ENCODE measurements around the gene CES2. TPM values are rescaled to one million over a fixed set of nuclear protein-coding genes. Genes with fewer than 3 reads are reported as not detected.
"Not testable (repeated sequence)": the region's sequence is repeated elsewhere in the genome, so short reads cannot be mapped to it uniquely, and the experiment has no call there.

CES2 gene
- total RNA-seq, 5 donors from 2014 or later (not counting 1 experiment from before 2014, with no cell fraction given), result 35.3 to 56.5 (median 50.2) TPM

DNA sequence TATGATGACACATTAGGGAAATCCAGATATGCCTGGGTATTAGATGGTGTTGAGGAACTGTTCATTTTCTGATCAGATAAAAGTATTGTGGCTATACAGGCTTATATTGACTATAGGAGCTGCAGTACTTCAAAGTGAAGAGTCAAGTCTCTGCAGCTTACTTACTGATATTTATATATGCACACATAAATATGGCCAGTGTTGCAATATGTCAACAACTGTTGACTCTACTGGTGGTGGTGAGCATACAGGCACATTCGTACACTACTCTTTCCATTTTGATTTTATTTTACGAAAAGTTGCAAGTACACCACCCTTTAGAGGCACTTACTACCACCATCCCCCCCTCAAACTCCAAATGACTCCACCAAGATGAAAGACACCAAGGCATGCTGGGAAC lies 3.7 kb upstream of the CES2 start:
- Histone ChIP-seq H3K9me3 (no peaks in the 10 kb centered on the region), H3K4me1 (ENCODE audit: control insufficient read depth in 1 of 2, extremely low read depth in 1 of 2, insufficient read depth in 2 of 2, low read length in 2 of 2) (peaks cover 7 to 41% of the 10 kb centered on the region in 2 experiments), H3K36me3 (ENCODE audit: control insufficient read depth in 2 of 2, extremely low read depth in 1 of 2, insufficient read depth in 1 of 2, low read length in 1 of 2) (peaks cover 3 to 14% of the 10 kb centered on the region in 2 donors), H3K27me3 (replicated peaks in 1 of 2; ENCODE audit: control insufficient read depth in 2 of 2, extremely low read depth in 1 of 2, insufficient read depth in 2 of 2, low read length in 1 of 2) (peaks cover 0 to 4% of the 10 kb centered on the region in 2 experiments), H3K27ac (ENCODE audit: low read length) (no peak overlapping the region), H3K4me3 (ENCODE audit: control insufficient read depth in 1 of 2, extremely low read depth in 1 of 2, low read length in 1 of 2) (no peak overlapping the region)
- DNase-seq, result no peak
- H3K4me3 Mint-ChIP-seq, result peak overlapping the region; percentile 96 to 98 (median 97)
- H3K9me3 Mint-ChIP-seq, result no peaks in the 10 kb centered on the region
- H3K4me1 Mint-ChIP-seq, result peaks cover 44 to 52% (median 49%) of the 10 kb centered on the region in 3 donors
- H3K36me3 Mint-ChIP-seq, result peaks cover 13% of the 10 kb centered on the region
- no CpG with 5 or more reads among the region's 2 CpGs for WGBS (ENCODE audit: insufficient coverage)
- peak overlapping the region in 1 of 2 donors; percentile 58 for H3K27ac Mint-ChIP-seq
- H3K27me3 Mint-ChIP-seq, result no peaks in the 10 kb centered on the region
- ChIA-PET CTCF (interaction anchor here in 1 of 2 donors (0.5 kb wide), 1 partner anchor 50 kb away, joined by 3 read pairs; no protein-coding TSS in a partner anchor), POLR2A (interaction anchor here in 1 of 2 donors (0.5 kb wide), 1 partner anchor 104 kb away, joined by 7 read pairs; no protein-coding TSS in a partner anchor)
- no peak for ATAC-seq (replicated peaks in 1 of 4)

DNA sequence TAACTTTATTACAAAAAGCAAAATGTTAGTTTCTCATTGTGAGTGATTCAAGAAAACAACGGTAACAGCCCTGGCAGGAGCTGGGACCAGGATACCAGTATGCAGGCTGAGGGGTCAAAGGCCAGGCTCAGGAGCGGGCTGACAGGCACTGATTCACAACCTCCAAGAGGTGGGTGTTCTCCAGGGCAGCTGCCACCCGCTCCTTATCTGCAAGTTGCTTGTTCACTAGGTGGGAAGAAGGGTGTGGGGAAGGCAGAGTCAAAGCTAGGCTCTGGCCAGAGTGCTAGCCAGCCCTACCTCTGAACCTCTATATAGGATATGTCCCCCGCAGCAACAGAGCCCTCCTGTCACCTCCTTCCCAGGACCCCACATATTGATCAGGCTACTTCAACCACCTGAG lies 3.2 kb upstream of the CES2 start:
- peaks cover 3 to 14% of the 10 kb centered on the region in 2 donors for H3K36me3 ChIP-seq (ENCODE audit: control insufficient read depth in 2 of 2, extremely low read depth in 1 of 2, insufficient read depth in 1 of 2, low read length in 1 of 2)
- Mint-ChIP-seq H3K27me3 (no peaks in the 10 kb centered on the region), H3K9me3 (no peaks in the 10 kb centered on the region), H3K4me1 (peaks cover 48 to 54% (median 53%) of the 10 kb centered on the region in 3 donors), H3K36me3 (peaks cover 13% of the 10 kb centered on the region), H3K4me3 (peak overlapping the region; percentile 96 to 98 (median 97)), H3K27ac (peak overlapping the region; percentile 92 to 96)
- POLR2A ChIA-PET, result no interaction called here
- H3K27ac ChIP-seq (ENCODE audit: low read length), result no peak overlapping the region
- H3K27me3 ChIP-seq (replicated peaks in 1 of 2; ENCODE audit: control insufficient read depth in 2 of 2, extremely low read depth in 1 of 2, insufficient read depth in 2 of 2, low read length in 1 of 2), result no peaks in the 10 kb centered on the region
- peaks cover 7 to 41% of the 10 kb centered on the region in 2 experiments for H3K4me1 ChIP-seq (ENCODE audit: control insufficient read depth in 1 of 2, extremely low read depth in 1 of 2, insufficient read depth in 2 of 2, low read length in 2 of 2)
- H3K9me3 ChIP-seq, result no peaks in the 10 kb centered on the region
- no peak for ATAC-seq (replicated peaks in 1 of 4)
- 88% methylated on average over 2 of the region's 4 CpGs for WGBS (ENCODE audit: insufficient coverage)
- CTCF ChIA-PET, result no interaction called here
- no peak overlapping the region for H3K4me3 ChIP-seq (ENCODE audit: control insufficient read depth in 1 of 2, extremely low read depth in 1 of 2, low read length in 1 of 2)
- DNase-seq, result no peak

DNA sequence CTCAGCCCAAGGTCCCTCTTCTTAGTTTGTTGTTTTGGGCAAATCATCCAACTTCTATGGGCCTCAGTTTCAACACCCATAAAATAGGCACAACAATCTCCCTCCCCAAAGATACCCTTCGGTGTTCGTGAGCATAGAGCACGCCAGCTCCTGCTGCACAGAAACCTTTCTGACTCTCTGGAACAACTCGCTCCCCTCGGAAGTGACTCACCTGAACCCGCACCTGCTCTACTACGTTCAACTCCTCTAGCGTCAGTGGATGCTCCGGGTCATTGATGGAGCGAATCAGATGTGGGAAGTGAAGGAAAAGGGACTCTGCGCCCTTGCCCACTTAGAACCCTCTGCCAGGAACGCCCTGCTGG lies 1.6 kb upstream of the CES2 start:
- Mint-ChIP-seq H3K4me3 (peak overlapping the region; percentile 96 to 98 (median 97)), H3K36me3 (peaks cover 20% of the 10 kb centered on the region), H3K27ac (peak overlapping the region; percentile 92 to 96), H3K9me3 (no peaks in the 10 kb centered on the region), H3K27me3 (no peaks in the 10 kb centered on the region), H3K4me1 (peaks cover 54 to 63% (median 54%) of the 10 kb centered on the region in 3 donors)
- ChIA-PET POLR2A (interaction anchor here in 1 of 2 donors (0.5 kb wide), 1 partner anchor 65 kb away, joined by 4 read pairs; no protein-coding TSS in a partner anchor), CTCF (interaction anchor here in 1 of 2 donors (0.6 kb wide), 1 partner anchor 41 kb away, joined by 3 read pairs; no protein-coding TSS in a partner anchor)
- Histone ChIP-seq H3K4me1 (ENCODE audit: control insufficient read depth in 1 of 2, extremely low read depth in 1 of 2, insufficient read depth in 2 of 2, low read length in 2 of 2) (peaks cover 7 to 52% of the 10 kb centered on the region in 2 experiments), H3K36me3 (ENCODE audit: control insufficient read depth in 2 of 2, extremely low read depth in 1 of 2, insufficient read depth in 1 of 2, low read length in 1 of 2) (peaks cover 3 to 26% of the 10 kb centered on the region in 2 donors), H3K27me3 (replicated peaks in 1 of 2; ENCODE audit: control insufficient read depth in 2 of 2, extremely low read depth in 1 of 2, insufficient read depth in 2 of 2, low read length in 1 of 2) (no peaks in the 10 kb centered on the region), H3K9me3 (no peaks in the 10 kb centered on the region), H3K4me3 (ENCODE audit: control insufficient read depth in 1 of 2, extremely low read depth in 1 of 2, low read length in 1 of 2) (peak overlapping the region; percentile 72 to 99), H3K27ac (ENCODE audit: low read length) (peak overlapping the region; percentile 82)
- DNase-seq (no peak), ATAC-seq (replicated peaks in 1 of 4) (peak in 3 of 4 experiments; percentile 56 to 61 (median 60))
- 0% methylated on average over 2 of the region's 12 CpGs for WGBS (ENCODE audit: insufficient coverage)

DNA sequence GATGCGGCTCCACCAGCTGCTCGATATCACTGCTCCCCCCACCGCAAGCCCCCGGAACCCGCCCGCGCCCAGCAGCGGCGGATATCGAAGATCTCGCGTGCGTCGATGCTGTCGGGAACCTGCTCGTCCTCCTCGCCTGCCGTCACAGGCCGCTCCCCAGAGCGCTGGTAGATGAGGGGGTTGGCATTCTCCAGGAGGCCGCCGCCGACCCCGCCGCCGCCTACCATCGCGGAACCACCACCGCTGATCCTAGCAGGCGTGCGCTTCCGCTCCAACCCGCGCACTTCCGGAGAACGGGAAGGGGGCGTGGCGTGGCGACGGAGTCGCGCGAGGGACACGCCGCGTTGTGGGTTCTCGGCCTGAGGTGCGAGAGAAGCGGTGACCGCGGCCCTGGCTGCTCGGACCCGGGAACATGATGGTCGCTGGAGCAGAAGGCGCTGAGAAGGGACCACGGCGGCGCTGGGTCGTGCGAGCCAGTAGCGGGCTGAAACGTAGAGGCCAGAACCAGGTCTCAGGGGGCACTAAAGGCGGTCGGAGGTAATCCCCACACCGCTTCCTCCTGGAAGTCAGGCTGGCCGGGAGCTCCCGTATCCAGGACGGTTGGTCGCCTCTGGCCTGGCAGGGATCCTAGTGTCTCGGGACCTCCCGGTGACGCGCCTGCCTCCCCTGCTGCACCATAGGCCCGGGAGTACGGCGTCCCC lies 1.0 kb upstream of the CES2 start, which contains the start of gene CIAO2B:
CIAO2B (minus strand) TSS at position 265 of the 701 bp plus-strand sequence; CDS start at position 227, 38 bp downstream.
- H3K9me3 Mint-ChIP-seq, result no peaks in the 10 kb centered on the region
- peak within 1 kb of the TSS; percentile 96 to 98 (median 97) for H3K4me3 Mint-ChIP-seq
- peak; percentile 80 to 93 (median 87) for DNase-seq
- peak; percentile 86 to 95 (median 86) for ATAC-seq (replicated peaks in 1 of 4)
- ChIA-PET CTCF (no interaction called here), POLR2A (interaction anchor here (0.5 kb wide), 2 partner anchors 47 to 66 kb away, joined by 3 to 4 read pairs; no protein-coding TSS in a partner anchor)
- Histone ChIP-seq H3K9me3 (no peaks in the 10 kb centered on the region), H3K27me3 (replicated peaks in 1 of 2; ENCODE audit: control insufficient read depth in 2 of 2, extremely low read depth in 1 of 2, insufficient read depth in 2 of 2, low read length in 1 of 2) (no peaks in the 10 kb centered on the region), H3K36me3 (ENCODE audit: control insufficient read depth in 2 of 2, extremely low read depth in 1 of 2, insufficient read depth in 1 of 2, low read length in 1 of 2) (peaks cover 3 to 31% of the 10 kb centered on the region in 2 donors), H3K4me3 (ENCODE audit: control insufficient read depth in 1 of 2, extremely low read depth in 1 of 2, low read length in 1 of 2) (peak within 1 kb of the TSS; percentile 72 to 99), H3K4me1 (ENCODE audit: control insufficient read depth in 1 of 2, extremely low read depth in 1 of 2, insufficient read depth in 2 of 2, low read length in 2 of 2) (peaks cover 7 to 52% of the 10 kb centered on the region in 2 experiments), H3K27ac (ENCODE audit: low read length) (peak within 1 kb of the TSS; percentile 82)
- H3K27me3 Mint-ChIP-seq, result no peaks in the 10 kb centered on the region
- peaks cover 20% of the 10 kb centered on the region for H3K36me3 Mint-ChIP-seq
- peak within 1 kb of the TSS; percentile 92 to 96 for H3K27ac Mint-ChIP-seq
- peaks cover 54 to 64% (median 54%) of the 10 kb centered on the region in 3 donors for H3K4me1 Mint-ChIP-seq
- WGBS (ENCODE audit: insufficient coverage), result under 1% methylated on average over 67 of the region's 76 CpGs

DNA sequence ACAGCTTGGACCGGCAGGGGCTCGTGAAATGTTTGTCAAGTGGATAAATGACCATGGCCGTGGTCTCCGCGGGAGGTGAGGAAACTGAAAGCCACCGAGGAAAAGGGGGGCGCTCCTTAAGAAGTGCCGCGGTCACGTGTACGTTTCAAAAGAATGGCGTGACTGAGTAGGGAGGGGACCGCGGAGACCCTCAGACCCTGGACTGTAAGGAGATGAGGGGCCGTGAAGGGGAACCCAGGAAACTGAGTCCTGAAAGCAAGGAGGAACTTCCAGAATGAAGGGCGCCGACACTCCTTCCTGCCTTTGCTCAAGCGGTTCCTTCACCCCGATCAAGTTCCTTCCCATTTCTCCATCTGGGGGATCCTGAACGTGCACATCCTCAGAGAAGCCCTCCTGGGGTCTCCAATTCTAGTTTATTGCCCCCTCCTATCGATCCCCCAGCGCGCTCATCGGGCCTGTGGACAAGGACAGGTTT lies 440 bp upstream of the CES2 start:
- not testable (repeated sequence) for ATAC-seq (replicated peaks in 1 of 4)
- peaks cover 20% of the 10 kb centered on the region for H3K36me3 Mint-ChIP-seq

DNA sequence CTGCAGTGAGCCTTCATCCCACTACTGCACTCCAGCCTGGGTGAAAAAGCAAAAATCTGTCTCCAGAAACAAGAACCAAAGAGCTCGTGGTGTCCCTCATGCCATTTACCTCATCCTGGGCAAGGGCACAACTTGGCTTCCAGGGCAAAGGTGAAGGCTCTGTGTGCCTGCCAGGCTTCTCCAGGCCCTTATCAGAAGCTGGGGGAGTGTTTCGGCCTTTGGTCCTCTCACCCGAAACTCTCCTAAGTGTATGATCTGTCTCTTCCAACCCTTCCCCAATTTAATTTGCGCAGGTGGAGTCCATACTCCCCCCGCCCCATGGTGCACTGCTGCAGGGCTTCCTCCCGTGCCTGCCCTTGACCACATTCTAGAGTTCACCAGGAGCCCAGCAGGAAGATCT lies 1.1 kb downstream of the CES2 start:
- 90% methylated on average over 6 of the region's 6 CpGs for WGBS (ENCODE audit: insufficient coverage)
- no peak for ATAC-seq (replicated peaks in 1 of 4)
- no peak for DNase-seq
- Histone ChIP-seq H3K27ac (ENCODE audit: low read length) (no peak overlapping the region), H3K4me3 (ENCODE audit: control insufficient read depth in 1 of 2, extremely low read depth in 1 of 2, low read length in 1 of 2) (no peak overlapping the region), H3K36me3 (ENCODE audit: control insufficient read depth in 2 of 2, extremely low read depth in 1 of 2, insufficient read depth in 1 of 2, low read length in 1 of 2) (peaks cover 13 to 43% of the 10 kb centered on the region in 2 donors), H3K27me3 (replicated peaks in 1 of 2; ENCODE audit: control insufficient read depth in 2 of 2, extremely low read depth in 1 of 2, insufficient read depth in 2 of 2, low read length in 1 of 2) (no peaks in the 10 kb centered on the region), H3K4me1 (ENCODE audit: control insufficient read depth in 1 of 2, extremely low read depth in 1 of 2, insufficient read depth in 2 of 2, low read length in 2 of 2) (peaks cover 7 to 52% of the 10 kb centered on the region in 2 experiments), H3K9me3 (no peaks in the 10 kb centered on the region)
- peaks cover 54 to 64% (median 54%) of the 10 kb centered on the region in 3 donors for H3K4me1 Mint-ChIP-seq
- ChIA-PET POLR2A (no interaction called here), CTCF (no interaction called here)
- peaks cover 25% of the 10 kb centered on the region for H3K36me3 Mint-ChIP-seq
- H3K27ac Mint-ChIP-seq, result peak overlapping the region; percentile 52 to 83
- H3K4me3 Mint-ChIP-seq, result peak overlapping the region; percentile 96 to 98 (median 97)
- no peaks in the 10 kb centered on the region for H3K27me3 Mint-ChIP-seq
- H3K9me3 Mint-ChIP-seq, result no peaks in the 10 kb centered on the region

More for the DNA sequence above, 440 bp upstream of the CES2 start:
- Histone ChIP-seq H3K36me3 (ENCODE audit: control insufficient read depth in 2 of 2, extremely low read depth in 1 of 2, insufficient read depth in 1 of 2, low read length in 1 of 2) (peaks cover 3 to 37% of the 10 kb centered on the region in 2 donors), H3K4me3 (ENCODE audit: control insufficient read depth in 1 of 2, extremely low read depth in 1 of 2, low read length in 1 of 2) (peak overlapping the region; percentile 72 to 99), H3K27ac (ENCODE audit: low read length) (peak overlapping the region; percentile 82), H3K4me1 (ENCODE audit: control insufficient read depth in 1 of 2, extremely low read depth in 1 of 2, insufficient read depth in 2 of 2, low read length in 2 of 2) (peaks cover 7 to 52% of the 10 kb centered on the region in 2 experiments)
- peaks cover 54 to 64% (median 54%) of the 10 kb centered on the region in 3 donors for H3K4me1 Mint-ChIP-seq
- H3K27me3 Mint-ChIP-seq; H3K9me3 Mint-ChIP-seq; H3K27me3 ChIP-seq (replicated peaks in 1 of 2; ENCODE audit: control insufficient read depth in 2 of 2, extremely low read depth in 1 of 2, insufficient read depth in 2 of 2, low read length in 1 of 2); DNase-seq; CTCF ChIA-PET; H3K9me3 ChIP-seq: not testable (repeated sequence)
- H3K27ac Mint-ChIP-seq, result peak overlapping the region; percentile 92 to 96
- peak overlapping the region; percentile 96 to 98 (median 97) for H3K4me3 Mint-ChIP-seq
- 4% methylated on average over 4 of the region's 24 CpGs for WGBS (ENCODE audit: insufficient coverage)
- POLR2A ChIA-PET, result interaction anchor here in 1 of 2 donors (0.5 kb wide), 1 partner anchor 47 kb away, joined by 3 read pairs; no protein-coding TSS in a partner anchor

Measured in T-cell (primary cell).